ENCODE results near the gene SERPINA5. TPM values are rescaled to one million over a fixed set of nuclear protein-coding genes. Genes with fewer than 3 reads are reported as not detected.

Gene SERPINA5
- polyA plus RNA-seq, 2 of the 4 experiments (the other 2 are of a cell fraction) = 0.74 to 0.78 TPM

DNA sequence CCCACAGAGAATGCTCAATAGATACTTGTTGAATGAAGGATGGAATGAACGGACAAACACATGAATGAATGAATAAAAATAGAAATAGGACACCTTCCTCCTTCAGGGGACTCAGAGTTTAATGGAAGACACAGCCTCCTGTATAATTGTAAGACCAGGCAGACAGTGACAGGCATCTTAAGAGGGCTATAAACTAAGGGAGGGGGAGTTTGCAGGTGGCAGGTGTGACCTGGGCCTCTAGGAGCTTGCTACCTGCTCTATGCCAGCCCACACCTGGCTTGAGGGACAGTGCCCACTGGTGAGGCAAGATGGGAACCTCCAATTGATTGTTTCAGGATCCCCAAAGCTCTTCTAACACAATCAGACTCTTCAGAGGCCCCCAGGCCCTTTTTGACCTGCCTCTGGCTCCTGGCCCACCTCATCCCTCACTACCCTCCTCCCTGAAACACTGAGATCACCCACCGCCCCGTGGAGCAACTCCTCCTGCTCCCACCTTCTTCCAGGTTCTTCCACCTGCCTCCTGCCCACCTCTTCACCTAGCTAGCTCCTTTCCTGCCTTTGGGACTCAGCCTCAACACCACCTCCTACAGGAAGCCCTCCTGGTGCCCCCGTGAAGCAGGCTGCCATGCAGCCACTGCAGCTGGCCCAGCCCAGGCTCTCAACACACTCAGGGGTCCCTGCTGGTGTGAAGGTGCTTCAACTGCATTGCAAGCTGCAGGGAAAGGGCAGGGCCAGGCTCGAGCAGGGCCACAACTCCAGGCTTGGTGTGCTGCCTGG, 40.3 kb downstream of the SERPINA5 start:
- CTCF ChIA-PET = interaction anchor here (0.8 to 1.7 kb wide), 4 partner anchors 12 to 134 kb away, joined by 3 to 5 read pairs (median 4); no protein-coding TSS in a partner anchor
- DNase-seq (ENCODE audit: low read depth in 1 of 2, low spot score in 1 of 2) = no peak
- no peak overlapping the region for H3K4me3 ChIP-seq
- no peak for FAIRE-seq
- no peak overlapping the region for H3K4me2 ChIP-seq
- TF ChIP-seq HDAC2 (IDR thresholded peaks at IDR 0.05) = no peak
- TF ChIP-seq MAZ (IDR thresholded peaks at IDR 0.05; ENCODE audit: borderline replicate concordance, low read depth, low read length) = no peak
- no peak for TF ChIP-seq KDM1A (IDR thresholded peaks at IDR 0.05; ENCODE audit: low read depth)
- TF ChIP-seq RFX5 (IDR thresholded peaks at IDR 0.05) = no peak
- TF ChIP-seq FOSB (CRISPR knock-in tag; IDR thresholded peaks at IDR 0.05) = no peak
- TF ChIP-seq RCOR1 (IDR thresholded peaks at IDR 0.05; ENCODE audit: low read depth, low read length) = no peak
- no peak for TF ChIP-seq JUN (IDR thresholded peaks at IDR 0.05)
- no peak for TF ChIP-seq NPAS2 (CRISPR knock-in tag; IDR thresholded peaks at IDR 0.05; ENCODE audit: borderline replicate concordance)
- no peak for TF ChIP-seq FOXS1 (CRISPR knock-in tag; IDR thresholded peaks at IDR 0.05)
- TF ChIP-seq ZFP36 (IDR thresholded peaks at IDR 0.05; ENCODE audit: borderline replicate concordance, partially characterized antibody) = no peak
- TF ChIP-seq RAD21 (conservative IDR thresholded peaks at IDR 0.05 in 1 of 2, IDR thresholded peaks at IDR 0.05 in 1 of 2) = no peak
- TF ChIP-seq KDM5A (IDR thresholded peaks at IDR 0.05) = no peak
- no peak for TF ChIP-seq ZC3H11A (IDR thresholded peaks at IDR 0.05)
- no peaks in the 10 kb centered on the region for H3K4me1 ChIP-seq
- H3K9me3 ChIP-seq = peaks cover 39% of the 10 kb centered on the region
- POLR2A ChIA-PET = no interaction called here
- no peak overlapping the region for H3K27ac ChIP-seq
- 48% methylated on average over 5 of the region's 5 CpGs for WGBS (ENCODE audit: missing lambda C conversion rate)
- no peak for ATAC-seq

DNA sequence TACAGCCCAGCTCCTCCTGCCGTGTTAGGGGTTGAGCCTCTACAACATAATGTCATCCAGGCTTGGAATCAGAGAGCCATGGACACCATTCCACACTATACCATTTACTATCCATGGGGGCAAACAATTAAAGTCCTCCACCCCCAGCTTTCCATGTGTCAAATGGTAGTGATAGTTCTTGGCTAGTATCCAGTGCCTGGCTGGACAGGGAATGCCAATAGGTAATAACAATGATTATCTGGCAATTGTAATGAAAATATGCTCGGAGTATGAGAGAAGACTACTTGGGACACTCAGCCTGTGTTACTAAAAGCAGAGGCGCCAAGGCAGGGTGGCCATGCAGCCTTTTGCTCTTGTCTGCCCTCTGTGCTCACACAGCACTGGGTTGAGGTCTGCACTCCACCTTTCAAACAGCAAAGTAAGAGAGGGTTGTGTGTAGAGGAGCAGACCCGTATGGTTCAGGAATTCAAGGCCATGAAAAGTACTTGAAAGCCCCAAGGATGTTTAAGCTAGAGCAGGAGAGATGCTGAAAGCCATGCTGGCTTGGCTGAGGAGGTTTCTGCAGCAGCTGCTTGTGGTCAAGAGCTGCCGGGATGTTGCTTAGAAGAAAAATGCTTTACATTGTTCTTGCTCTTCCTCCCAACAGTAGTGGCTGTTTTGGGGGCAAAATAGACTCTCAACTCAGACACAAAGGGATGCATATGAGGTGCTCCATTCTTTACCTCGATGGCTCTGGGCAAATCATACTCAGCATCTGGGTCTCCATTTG, 41.6 kb downstream of the SERPINA5 start:
- Histone ChIP-seq H3K9me3 (peaks cover 27% of the 10 kb centered on the region), H3K4me3 (no peak overlapping the region), H3K4me1 (no peaks in the 10 kb centered on the region), H3K27ac (no peak overlapping the region), H3K4me2 (no peak overlapping the region)
- ATAC-seq = no peak
- ChIA-PET POLR2A (no interaction called here), CTCF (interaction anchor here (0.7 to 1.7 kb wide), 3 partner anchors 15 to 24 kb away, joined by 3 to 5 read pairs (median 4); no protein-coding TSS in a partner anchor)
- DNase-seq (ENCODE audit: low read depth in 1 of 2, low spot score in 1 of 2) = no peak
- TF ChIP-seq FOSL2 (IDR thresholded peaks at IDR 0.05) (no peak), FOSL2 (CRISPR knock-in tag; IDR thresholded peaks at IDR 0.05) (no peak), CHD4 (IDR thresholded peaks at IDR 0.05; ENCODE audit: borderline replicate concordance) (no peak), MAZ (IDR thresholded peaks at IDR 0.05; ENCODE audit: borderline replicate concordance, low read depth, low read length) (no peak), CBX8 (IDR thresholded peaks at IDR 0.05) (no peak)
- no peak for FAIRE-seq
- WGBS (ENCODE audit: missing lambda C conversion rate) = 48% methylated on average over 6 of the region's 6 CpGs

DNA sequence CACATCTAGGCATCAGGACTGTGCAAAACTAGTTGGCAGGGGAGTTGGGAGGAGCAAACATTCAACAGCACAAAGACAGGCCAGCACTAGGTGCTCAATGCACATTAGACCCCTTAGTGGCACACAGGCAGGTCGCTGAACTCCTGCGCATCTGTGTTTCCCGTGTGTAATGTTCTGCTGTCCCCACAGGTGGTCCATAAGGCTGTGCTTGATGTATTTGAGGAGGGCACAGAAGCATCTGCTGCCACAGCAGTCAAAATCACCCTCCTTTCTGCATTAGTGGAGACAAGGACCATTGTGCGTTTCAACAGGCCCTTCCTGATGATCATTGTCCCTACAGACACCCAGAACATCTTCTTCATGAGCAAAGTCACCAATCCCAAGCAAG, 42.2 kb downstream of the SERPINA5 start:
- TF ChIP-seq FOSB (CRISPR knock-in tag; IDR thresholded peaks at IDR 0.05) = no peak
- no peak for TF ChIP-seq ZFP36 (IDR thresholded peaks at IDR 0.05; ENCODE audit: borderline replicate concordance, partially characterized antibody)
- TF ChIP-seq TFCP2L1 (CRISPR knock-in tag; IDR thresholded peaks at IDR 0.05) = no peak
- TF ChIP-seq RFX5 (IDR thresholded peaks at IDR 0.05) = no peak
- no peak for TF ChIP-seq NR3C1 (IDR thresholded peaks at IDR 0.05)
- TF ChIP-seq EHMT2 (IDR thresholded peaks at IDR 0.05; ENCODE audit: low read depth) = no peak
- TF ChIP-seq PHF8 (IDR thresholded peaks at IDR 0.05; ENCODE audit: borderline replicate concordance, low read depth) = no peak
- ChIA-PET CTCF (interaction anchor here (0.6 to 2.3 kb wide), 3 partner anchors 16 to 33 kb away, joined by 4 to 8 read pairs (median 4); no protein-coding TSS in a partner anchor), POLR2A (no interaction called here)
- FAIRE-seq (no peak), ATAC-seq (no peak), DNase-seq (ENCODE audit: low read depth in 1 of 2, low spot score in 1 of 2) (no peak)
- Histone ChIP-seq H3K9me3 (peaks cover 21% of the 10 kb centered on the region), H3K4me1 (no peaks in the 10 kb centered on the region), H3K4me3 (no peak overlapping the region), H3K27ac (no peak overlapping the region), H3K4me2 (no peak overlapping the region)
- WGBS (ENCODE audit: missing lambda C conversion rate) = 59% methylated on average over 4 of the region's 4 CpGs

Measured in A549 (cell line).